DMS114 treated with DMSO at 0.1 percent for 48 hours (cell line): ENCODE results near the gene ZNF771.

Experiments
- DNase-seq: peaks from one replicate; lab custom pipeline; 2025; ENCODE audit not compliant: unreplicated experiment; lab: John Stamatoyannopoulos, UW

The ZNF771 gene

GRCh38 chr16:30398661-30399434 is 8.6 kb upstream of the ZNF771 start:
- no peak for DNase-seq

- no peak for DNase-seq
These were observed 7.8 kb upstream of the ZNF771 start for GRCh38 chr16:30399435-30400186.

GRCh38 chr16:30401768-30402425 is 5.5 kb upstream of the ZNF771 start:
- no peak for DNase-seq

- no peak for DNase-seq
These were observed 658 bp upstream of the ZNF771 start for GRCh38 chr16:30406795-30407101.

- DNase-seq = no peak
These were observed 563 bp downstream of the ZNF771 start for GRCh38 chr16:30407804-30408534.

- DNase-seq = peak; percentile 80
These were observed 2.0 kb downstream of the ZNF771 start for GRCh38 chr16:30409125-30410060.

- DNase-seq = no peak
These were observed 5.9 kb downstream of the ZNF771 start for GRCh38 chr16:30413112-30413806.

GRCh38 chr16:30414159-30414558 is 6.8 kb downstream of the ZNF771 start:
- no peak for DNase-seq

- DNase-seq = no peak
These were observed 8.7 kb downstream of the ZNF771 start for GRCh38 chr16:30416047-30416603.

- no peak for DNase-seq
These were observed 9.5 kb downstream of the ZNF771 start for GRCh38 chr16:30416624-30417528.

GRCh38 chr16:30417529-30418349 is 10.3 kb downstream of the ZNF771 start:
- peak; percentile 85 for DNase-seq

GRCh38 chr16:30418350-30419181 is 11.2 kb downstream of the ZNF771 start:
- DNase-seq = no peak

GRCh38 chr16:30421010-30421409 is 13.6 kb downstream of the ZNF771 start:
- DNase-seq = no peak

- no peak for DNase-seq
These were observed 20.6 kb downstream of the ZNF771 start for GRCh38 chr16:30428055-30428454.

- no peak for DNase-seq
These were observed 21.9 kb downstream of the ZNF771 start for GRCh38 chr16:30429418-30429677.

- peak; percentile 97 for DNase-seq
These were observed 22.4 kb downstream of the ZNF771 start, which contains the start of gene DCTPP1 for GRCh38 chr16:30429678-30430427. Gene DCTPP1, minus strand, starts transcription at chr16:30430030. Its CDS starts 50 bp downstream, at chr16:30429980.
